HG03342 (cell line): ENCODE data around the gene TARM1.
"Not testable (repeated sequence)": the region's sequence is repeated elsewhere in the genome, so short reads cannot be mapped to it uniquely, and the experiment has no call there.

Experiments
- ATAC-seq: cut with Tn5 transposase; IDR thresholded peaks from one replicate; pipeline ENCODE4 v1.9.1; 2021; ENCODE audit warnings: mild to moderate bottlenecking, moderate library complexity; ENCODE audit not compliant: unreplicated experiment

Gene TARM1

DNA sequence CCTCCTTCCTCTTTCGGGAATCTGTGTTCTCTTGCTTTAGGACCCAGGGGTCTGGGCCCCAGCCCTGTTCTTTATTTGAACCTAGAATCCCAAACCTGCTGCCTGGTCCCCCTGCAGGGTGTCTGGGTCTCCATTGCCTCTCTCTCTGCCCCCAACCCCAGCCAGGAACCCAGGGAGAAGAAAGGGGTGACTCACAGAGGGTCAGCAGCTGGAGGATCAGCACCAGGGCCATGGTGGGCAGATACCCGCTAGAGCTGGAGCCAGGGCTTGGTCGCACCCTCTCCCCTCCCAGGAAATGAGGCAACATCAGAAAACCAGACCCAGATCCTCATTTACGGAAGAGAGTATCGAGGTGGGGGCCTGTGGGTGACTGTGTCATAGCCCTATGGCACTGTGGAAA, 19.4 kb upstream of the TARM1 start, which contains the start of gene OSCAR:
Gene OSCAR (minus strand): TSS at position 243 of the 400 bp plus-strand sequence. CDS start 11 bp downstream, at position 232.
- ATAC-seq, result no peak

DNA sequence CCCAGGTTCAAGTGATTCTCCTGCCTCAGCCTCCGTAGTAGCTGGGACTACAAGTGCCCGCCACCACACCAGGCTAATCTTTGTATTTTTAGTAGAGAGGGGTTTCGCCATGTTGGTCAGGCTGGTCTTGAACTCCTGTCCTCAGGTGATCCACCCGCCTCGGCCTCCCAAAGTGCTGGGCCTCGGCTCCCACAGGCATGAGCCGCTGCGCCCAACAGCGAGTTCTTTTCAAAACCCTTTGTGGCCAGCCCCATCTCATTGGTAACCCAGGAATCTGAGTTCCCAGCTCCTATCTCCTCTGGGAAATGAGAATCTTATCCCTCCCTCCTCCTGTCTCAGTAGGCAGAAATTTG, 18.7 kb upstream of the TARM1 start:
- ATAC-seq, result not testable (repeated sequence)

DNA sequence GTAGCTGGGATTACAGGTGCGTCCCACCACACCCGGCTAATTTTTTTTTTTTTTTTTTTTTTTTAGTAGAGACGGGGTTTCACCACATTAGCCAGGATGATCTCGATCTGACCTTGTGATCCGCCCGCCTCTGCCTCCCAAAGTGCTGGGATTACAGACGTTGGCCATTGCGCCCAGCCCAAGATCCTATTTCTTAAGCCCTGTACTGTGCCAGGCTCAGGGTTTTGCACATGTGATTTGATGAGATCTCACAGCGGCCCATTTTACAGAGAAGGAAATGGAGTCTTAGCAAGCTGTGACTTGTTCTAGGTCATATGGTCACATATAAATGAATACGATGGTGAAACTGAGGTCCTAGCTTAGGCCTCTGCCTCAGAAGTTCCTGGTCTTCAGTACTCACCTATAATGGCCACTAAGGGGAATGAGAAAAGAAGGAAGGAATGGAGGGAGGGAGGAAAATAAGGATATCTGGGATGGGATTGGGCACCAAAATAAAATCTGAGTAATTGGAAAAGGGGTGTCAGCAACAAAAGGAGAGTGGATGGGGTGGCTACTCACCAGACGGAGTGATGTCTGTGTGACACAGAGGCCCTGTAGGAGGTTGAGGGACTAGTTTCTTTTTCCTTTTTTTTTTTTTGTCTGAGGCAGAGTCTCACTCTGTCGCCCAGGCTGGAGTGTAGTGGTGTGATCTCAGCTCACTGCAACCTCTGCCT, 18.2 kb upstream of the TARM1 start:
- no peak for ATAC-seq

DNA sequence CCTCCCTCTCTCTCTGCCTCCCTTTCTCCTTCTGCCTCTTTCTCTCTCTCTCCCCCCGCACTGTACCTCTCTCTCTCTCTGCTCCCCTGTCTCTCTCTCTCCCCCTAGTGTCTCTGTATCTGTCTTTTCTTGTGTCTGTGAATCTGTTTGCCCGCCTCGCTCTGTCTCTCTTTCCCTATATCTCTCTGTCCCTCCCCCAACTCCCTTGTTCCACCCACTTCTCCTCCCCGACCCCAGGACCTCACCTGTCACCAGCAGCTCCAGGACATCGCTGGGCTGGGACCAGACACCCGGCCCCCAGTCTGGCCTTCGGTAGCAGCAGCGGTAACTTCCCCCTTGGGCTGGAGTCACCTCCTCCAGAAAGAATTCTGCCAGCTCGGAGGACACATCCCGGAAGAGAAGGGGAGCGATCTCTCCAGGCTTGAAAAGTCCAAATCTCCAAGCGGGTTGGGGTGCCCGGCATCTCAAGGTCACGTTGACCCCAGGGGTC, 15.5 kb upstream of the TARM1 start:
- no peak for ATAC-seq

DNA sequence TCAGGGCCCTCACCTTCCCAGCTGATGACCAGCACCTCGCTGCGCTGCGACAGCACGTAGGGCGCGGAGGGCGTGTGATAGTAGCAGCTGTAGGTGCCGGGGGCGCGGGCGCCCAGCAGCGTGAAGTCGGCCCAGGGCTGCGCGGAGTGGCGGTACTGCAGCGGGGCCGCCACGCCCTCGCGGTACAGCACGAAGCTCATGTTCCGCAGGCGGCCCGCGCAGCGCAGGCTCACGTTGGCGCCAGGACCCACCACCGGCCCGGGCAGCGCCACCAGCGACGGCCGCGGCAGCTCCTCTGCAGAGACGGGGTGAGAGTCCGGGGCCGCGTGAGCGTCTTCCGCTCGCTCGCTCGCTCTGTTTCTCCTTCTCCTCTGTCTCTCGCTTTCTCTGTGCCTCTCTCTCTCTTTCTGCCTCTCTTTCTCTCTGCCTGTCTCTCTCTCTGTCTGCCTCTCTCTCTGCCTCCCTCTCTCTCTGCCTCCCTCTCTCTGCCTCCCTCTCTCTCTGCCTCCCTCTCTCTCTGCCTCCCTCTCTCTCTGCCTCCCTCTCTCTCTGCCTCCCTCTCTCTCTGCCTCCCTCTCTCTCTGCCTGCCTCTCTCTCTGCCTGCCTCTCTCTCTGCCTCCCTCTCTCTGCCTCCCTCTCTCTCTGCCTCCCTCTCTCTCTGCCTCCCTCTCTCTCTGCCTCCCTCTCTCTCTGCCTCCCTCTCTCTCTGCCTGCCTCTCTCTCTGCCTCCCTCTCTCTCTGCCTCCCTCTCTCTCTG, 14.9 kb upstream of the TARM1 start:
- ATAC-seq, result not testable (repeated sequence)

DNA sequence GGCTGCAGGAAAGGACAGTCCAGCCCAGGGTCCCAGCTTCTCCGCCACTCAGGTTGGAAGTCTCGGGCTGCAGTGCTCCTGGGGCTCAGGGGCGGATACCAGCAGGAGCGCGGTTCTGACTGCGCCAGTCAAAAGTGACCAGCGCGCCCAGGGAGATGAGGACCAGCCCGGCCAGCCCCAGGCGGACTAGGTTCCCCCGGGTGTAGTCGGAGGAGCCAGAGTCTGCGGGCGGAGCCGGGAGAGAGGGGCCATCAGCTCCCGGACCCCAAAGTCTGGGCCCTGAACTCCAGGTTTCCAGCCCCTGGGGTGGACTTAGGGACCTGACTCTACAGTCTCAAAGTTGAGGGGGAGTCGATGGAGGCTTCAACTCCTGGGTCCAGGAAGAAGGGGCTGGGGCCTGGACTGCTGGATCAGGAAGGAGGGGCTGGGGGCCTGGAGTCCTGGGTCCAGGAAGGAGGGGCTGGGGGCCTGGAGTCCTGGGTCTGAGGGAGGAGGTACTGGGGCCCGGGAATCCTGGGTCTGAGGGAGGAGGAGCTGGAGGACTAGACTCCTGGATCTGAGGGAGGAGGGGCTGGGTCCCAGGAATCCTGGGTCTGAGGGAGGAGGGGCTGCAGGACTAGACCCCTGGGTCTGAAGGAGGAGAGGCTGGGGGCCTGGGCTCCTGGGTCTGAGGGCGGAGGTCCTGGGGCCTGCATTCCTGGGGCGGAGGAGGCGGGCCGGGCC, 14.1 kb upstream of the TARM1 start:
- no peak for ATAC-seq

DNA sequence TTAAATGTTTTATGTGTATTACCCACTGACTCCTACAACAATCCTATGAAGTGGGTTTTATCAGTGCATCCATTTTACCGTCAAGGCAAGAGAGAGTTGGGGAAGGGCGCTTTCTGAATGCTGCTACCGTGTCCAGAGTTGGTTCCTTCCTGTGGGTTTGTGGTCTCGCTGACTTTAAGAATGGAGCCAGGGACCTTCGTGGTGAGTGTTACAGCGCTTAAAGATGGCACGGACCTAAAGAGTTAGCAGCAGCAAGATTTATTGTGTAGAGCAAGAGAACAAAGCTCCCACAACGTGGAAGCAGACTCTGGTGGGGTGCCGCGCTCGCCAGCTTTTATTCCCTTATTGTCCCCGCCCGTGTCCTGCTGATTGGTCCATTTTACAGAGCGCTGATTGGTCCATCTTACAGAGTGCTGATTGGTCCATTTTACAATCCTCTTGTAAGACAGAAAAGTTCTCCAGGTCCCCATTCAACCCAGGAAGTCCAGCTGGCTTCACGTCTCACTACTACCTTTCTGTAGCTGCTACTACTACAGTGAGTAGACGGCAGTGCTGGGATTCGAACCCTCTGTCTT, 13.3 kb upstream of the TARM1 start:
- no peak for ATAC-seq

DNA sequence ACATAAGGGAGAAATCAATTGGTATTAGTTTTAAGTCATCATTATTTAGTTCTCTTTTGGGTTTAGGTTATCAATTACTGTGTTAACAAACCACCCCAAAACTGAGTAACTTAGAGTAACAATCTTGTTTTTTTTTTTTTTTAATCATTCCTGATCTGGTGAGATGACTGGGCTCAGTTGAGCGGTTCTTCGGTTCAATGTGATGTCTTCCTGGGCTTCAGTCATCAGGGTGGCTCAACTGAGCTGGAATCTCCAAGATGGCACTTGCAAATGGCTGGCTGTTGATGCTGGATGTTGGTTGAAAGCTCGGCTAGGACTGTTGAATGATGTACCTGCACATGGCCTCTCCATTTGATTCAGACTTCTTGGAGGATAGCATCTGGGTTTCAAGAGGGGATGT, 3.2 kb upstream of the TARM1 start:
- no peak for ATAC-seq

DNA sequence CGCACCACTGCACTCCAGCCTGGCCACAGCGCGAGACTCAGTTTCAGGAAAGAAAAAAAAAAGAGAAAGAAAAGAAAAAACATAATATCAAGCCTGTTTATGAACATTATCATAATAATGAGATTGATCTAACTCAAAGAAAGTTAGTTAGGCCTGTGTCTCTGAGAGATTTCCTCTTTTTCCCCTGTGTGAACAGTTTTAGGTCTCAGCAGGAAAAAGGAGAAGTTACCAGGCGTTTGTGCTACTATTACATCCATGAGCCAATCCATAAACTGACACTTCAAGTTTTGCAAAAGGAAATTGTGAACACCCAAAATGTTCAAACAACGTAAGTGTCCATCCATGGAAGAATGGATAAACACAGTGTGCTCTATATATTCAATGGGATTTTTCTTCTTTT, 3.8 kb downstream of the TARM1 start:
- no peak for ATAC-seq

DNA sequence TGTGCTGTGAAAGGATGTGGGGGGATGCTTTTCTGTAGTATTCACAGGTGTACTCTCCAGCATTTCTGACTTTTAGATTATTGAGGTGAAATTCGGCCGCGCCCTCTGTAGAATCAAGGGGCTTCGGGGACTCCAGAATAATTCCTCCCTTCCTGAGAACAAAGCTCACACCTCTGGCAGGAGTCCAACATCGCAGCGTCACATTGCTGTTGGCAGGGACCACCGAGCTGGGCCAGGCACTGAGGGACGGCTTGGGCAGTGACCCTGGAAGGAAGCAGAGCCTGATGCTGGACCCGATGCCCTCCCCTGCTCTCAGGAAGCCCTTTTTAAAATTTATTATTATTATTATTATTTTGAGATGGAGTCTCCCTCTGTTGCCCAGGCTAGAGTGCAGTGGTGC, 6.3 kb downstream of the TARM1 start:
- no peak for ATAC-seq

DNA sequence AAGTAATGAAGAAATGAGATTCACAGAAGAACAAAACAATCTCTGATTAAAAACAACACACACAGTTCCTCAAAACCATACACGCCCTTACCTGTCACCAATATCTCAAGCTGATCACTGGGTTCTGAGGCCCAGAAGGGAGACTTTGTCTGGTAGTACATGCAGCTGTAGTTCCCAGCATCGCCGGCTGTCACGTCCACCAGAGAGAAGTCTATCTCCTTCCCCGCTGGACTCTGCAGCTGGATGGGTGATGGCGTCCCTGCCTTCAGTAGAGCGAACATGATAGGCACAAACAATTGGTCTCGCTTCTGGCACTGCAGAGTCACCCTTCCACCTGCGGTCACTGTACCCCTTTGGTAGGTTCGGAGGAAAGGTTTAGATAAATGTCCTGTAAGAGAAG, 7.3 kb downstream of the TARM1 start:
- ATAC-seq, result no peak

DNA sequence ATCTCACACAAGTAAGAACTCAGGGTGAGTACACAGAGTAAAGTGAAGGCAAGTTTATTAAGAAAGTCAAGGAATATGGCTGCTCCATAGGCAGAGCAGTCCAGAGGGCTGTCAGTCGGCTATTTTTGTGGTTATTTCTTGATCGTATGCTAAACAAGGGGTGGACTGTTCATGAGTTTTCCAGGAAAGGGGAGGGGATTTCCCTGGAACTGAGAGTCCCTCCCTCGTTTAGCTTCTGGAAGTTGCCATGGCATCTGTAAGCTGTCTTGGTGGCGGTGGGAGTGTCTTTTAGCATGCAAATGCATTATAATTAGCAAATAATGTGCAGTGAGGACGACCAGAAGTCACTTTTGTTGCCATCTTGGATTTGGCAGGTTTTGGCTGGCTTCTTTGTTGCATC, 11.7 kb downstream of the TARM1 start:
- ATAC-seq, result no peak

DNA sequence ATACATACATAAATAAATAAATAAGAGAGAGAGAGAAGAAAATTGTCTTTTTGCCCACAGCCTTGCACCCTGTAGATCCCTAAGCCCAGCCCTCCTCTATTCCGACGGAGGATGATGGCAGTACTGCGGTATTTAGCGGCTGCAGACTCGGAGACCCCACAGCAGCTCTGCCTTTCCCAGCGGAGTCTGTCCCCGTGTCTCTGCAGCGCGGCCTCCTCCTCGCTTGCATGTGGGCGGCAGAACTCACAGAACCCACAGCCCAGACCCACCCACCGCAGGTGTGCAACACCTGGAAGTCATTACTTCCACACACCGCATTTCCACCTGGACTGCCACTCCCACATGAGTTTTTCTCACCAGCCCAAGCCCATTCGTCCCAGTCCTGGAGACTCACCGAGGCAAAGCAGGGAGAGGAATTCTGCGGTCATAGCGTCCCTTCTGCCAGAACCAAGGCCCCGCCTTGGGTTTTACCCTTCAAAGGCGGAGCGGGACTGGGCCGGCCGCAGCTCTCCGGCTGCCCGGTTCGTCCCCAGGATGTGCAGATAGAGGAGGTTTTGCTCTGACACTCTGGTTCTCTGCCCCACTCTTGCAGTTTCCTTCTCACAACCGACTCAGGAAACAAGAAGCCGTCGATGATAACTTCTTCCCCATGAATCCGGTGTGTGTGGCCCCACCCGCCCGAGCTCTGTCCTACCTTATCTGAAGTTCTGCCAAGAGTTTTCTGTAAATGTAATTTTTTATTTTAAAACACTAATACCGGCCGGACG, 17.6 kb downstream of the TARM1 start, which contains the start of gene VSTM1:
Gene VSTM1 (minus strand): TSS at position 548 of the 767 bp plus-strand sequence. CDS start 120 bp downstream, at position 428.
- ATAC-seq, result no peak

DNA sequence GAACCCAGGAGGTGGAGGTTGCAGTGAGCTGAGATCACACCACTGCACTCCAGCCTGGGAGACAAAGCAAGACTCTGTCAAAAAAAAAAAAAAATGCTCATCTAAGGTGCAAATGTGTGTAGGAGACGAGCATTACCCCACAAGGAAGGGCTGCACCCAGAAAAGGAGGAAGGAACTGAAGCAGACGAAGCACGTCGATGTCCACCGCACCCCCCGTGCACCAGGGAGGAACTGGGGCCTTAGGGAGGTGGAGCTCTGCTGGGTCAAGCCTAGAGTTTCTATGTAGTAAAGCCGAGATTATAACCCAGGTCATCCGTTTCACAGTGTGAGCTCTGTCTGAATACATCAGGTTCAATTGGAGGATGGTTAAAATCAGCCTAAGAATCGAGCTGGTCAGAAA, 18.5 kb downstream of the TARM1 start:
- no peak for ATAC-seq

DNA sequence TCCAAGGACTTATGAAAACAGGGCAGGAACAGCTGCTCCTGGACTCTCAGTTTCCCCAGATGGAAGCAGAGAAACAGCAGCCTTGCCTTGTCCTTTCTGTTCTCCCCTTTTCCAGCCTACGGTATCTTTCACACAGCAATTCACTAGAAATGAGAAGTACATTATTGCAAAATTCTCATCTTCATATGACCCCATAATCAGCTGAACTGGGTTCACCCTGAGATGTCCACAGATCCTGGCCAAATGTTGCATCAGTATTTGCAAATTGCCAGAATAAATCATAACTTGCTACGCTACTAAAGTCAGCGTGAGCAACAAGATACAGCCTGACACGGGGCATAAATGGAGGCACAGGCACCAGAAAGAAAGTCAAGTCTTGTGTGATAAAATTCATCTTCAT, 33.5 kb downstream of the TARM1 start:
- ATAC-seq, result no peak

DNA sequence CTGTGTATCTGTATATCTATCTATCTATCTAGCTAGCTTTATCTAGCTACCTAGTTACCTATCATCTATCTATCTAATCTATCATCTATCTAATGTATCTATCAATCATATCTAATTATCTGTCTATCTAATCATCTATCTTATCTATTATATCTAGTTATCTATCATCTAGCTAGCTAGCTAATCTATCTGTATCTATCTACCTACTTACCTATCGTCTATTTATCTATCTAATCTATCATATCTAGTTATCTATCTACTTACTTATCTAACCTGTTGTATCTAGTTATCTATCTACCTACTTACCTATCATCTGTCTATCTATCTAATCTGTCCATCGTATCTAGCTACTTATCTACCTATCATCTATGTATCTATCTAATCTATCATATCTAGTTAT, 35.4 kb downstream of the TARM1 start:
- no peak for ATAC-seq

DNA sequence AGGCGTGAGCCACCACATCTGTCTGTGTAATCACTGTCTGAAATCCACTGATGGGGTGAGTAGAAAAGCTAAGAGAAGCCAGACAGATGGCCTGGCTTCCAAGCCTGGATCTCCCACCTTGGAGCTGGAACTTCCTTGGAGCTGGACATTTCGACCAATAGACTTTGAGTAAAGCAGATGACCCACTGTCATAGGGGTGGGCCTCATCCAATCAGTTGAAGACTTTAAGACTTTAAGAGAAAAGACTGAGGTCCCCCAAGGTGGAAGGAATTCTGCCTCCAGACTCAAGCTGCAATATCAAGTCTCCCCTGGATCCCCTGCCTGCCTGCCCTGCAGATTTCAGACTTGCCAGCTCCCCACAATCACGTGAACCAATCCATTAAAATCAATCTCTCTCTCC, 38.2 kb downstream of the TARM1 start:
- ATAC-seq, result no peak

DNA sequence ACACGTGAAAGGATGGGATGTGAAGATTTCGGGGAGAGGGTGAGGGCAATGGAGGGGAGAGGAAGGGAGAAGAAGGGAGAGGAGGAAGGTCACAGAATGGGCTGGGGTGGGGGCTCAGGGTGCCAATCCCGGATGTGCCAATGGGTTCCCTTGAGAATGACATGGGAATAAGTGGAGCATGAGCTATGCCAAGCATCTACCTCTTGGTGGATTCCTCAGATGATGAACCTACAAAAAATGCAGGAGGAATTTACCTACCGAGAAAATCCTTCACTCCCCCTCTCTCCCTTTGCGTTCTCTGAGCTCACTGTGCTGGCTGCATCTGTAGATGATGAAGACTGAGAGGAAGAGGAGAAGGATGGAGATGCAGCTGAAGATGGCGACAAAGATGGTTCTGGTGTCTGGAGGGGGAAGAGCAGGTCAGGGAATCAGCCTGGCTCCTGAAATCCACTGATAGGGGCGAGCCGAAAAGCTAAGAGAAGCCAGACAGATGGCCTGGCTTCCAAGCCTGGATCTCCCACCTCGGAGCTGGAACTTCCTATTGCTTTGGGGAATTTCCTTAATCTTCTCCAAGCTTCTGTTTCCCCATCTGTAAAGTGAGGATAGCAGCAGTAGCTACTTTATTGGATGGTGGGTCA, 39.1 kb downstream of the TARM1 start:
- no peak for ATAC-seq

DNA sequence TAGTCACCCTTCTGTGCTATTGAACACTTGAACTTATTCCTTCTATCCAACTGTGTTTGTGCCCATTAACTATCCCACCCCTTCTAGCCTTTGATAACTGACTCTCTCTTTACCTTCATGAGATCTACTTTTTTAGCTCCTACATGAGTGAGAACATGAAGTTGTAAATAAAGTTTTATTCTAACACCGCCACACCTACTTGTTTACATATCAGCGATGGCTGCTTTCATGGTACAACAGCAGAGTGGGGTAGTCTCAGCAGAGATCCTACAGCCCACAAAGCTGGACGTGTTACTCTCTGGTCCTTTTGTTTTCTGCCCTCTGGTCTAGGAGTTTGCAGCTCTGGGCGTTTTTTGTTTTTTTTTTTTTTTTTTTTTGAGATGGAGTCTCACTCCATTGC, 41.2 kb downstream of the TARM1 start:
- no peak for ATAC-seq

DNA sequence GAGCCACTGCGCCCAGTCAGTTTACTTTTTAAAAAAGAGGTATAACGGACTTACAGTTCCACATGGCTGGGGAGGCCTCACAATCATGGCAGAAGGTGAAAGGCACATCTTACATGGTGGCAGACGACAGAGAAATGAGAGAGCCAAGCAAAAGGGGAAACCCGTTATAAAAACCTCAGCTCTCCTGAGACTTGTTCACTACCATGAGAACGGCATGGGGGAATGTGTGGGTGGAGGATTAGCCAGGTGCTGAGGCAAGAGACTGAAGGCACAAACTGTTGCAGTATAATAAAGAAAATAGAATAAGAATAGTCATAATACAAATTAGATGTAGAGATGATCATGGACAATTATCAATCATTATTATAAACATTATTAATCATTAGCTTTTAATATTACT, 44.6 kb downstream of the TARM1 start:
- not testable (repeated sequence) for ATAC-seq
